Measurements from ENCODE around the gene EPHA4. TPM values are rescaled to one million over a fixed set of nuclear protein-coding genes. Genes with fewer than 3 reads are reported as not detected.

The EPHA4 gene
- total RNA-seq (1 to 10 TPM; 1.1 to 2.3 TPM), polyA plus RNA-seq (1 to 10 TPM in 1 of 2 donors, under 1 TPM in 1; 0.43 to 1.1 TPM)

DNA sequence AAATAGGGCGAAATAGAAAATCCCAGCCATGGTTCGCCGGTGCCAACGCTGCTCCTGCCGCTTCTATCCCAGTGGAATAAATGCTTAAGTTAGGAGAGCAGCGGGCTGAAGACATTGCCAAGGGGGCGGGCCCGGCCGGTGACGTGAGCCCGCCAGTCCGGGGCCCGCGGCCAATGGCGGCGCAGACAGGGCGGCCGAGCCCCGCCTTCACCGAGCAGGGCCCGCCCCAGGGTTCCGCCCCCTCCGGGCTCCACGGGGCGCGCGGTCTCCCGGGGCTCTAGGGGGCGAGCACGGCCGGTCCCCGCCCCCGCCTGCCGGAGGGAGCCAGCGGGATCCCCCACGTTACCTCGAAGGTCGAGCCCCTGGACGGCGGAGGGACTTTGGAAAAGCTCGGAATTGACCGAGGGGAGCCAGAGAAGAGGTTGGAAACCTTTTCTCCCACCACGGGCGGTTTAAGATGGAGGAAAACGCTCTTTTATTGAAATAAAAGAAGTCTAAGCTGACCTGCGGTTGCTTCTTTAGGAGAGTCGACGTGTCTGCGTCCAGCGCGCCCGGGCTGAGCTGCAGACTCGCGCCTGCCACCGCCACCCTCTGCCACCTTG lies at the start of gene EPHA4:
Gene EPHA4 (minus strand): TSS at position 86 of the 602 bp plus-strand sequence. CDS start 56 bp downstream, at position 30.
- H3K36me3 ChIP-seq (ENCODE audit: control insufficient read depth in 4 of 4, insufficient read depth in 3 of 4, low read depth in 1 of 4, low read length in 3 of 4), result no peaks in the 10 kb centered on the region
- H3K4me3 ChIP-seq (ENCODE audit: low read depth in 1 of 3, low read length in 3 of 3), result peak within 1 kb of the TSS; percentile 55 to 74 (median 70)
- H3K9ac ChIP-seq (ENCODE audit: low read depth in 1 of 2, low read length in 2 of 2), result peak within 1 kb of the TSS; percentile 49 to 81
- under 1% methylated on average over 55 of the region's 55 CpGs for WGBS
- peaks cover 0 to 13% (median 5%) of the 10 kb centered on the region in 4 donors for H3K27me3 ChIP-seq (ENCODE audit: control insufficient read depth in 4 of 4, insufficient read depth in 4 of 4, low read length in 3 of 4)
- TF ChIP-seq YY1 (IDR thresholded peaks at IDR 0.05) (peak; percentile 9), TAF1 (conservative IDR thresholded peaks at IDR 0.05) (peak; percentile 31), SP1 (IDR thresholded peaks at IDR 0.05) (peak; percentile 25), HNF4G (IDR thresholded peaks at IDR 0.05) (no peak), REST (IDR thresholded peaks at IDR 0.05) (peak; percentile 84)
- peak; percentile 84 for DNase-seq (ENCODE audit: low spot score)
- no peaks in the 10 kb centered on the region for H3K9me3 ChIP-seq (ENCODE audit: control insufficient read depth in 4 of 4, low read length in 3 of 4)
- peak within 1 kb of the TSS; percentile 66 to 67 for H3K27ac ChIP-seq (ENCODE audit: low read depth in 1 of 2, low read length in 2 of 2)
- peaks cover 6 to 32% (median 23%) of the 10 kb centered on the region in 4 donors for H3K4me1 ChIP-seq (ENCODE audit: control insufficient read depth in 4 of 4, insufficient read depth in 4 of 4, low read length in 3 of 4)

DNA sequence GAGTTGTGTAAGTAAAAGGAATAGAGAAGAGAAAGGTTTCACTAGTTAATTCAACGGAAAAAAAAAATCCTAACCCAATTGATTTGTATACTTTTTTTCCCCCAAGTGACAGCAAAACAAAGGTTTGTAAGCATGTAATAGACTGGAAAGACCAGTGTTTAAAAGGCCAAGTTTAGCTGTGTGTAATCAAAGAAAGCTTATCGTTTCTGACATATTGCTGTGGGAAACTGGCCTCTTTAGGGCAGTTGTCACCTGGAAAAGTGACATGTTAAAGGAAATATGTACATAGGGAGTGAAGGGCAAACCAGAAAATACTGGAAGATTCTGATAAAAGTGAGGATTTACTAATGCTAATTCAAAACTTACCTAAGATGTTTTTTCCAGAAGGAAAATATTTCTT lies 45.9 kb upstream of the EPHA4 start:
- Histone ChIP-seq H3K4me1 (ENCODE audit: control insufficient read depth in 4 of 4, insufficient read depth in 4 of 4, low read length in 3 of 4) (no peaks in the 10 kb centered on the region), H3K9me3 (ENCODE audit: control insufficient read depth in 4 of 4, low read length in 3 of 4) (no peaks in the 10 kb centered on the region), H3K27ac (ENCODE audit: low read depth in 1 of 2, low read length in 2 of 2) (no peak overlapping the region), H3K4me3 (ENCODE audit: low read depth in 1 of 3, low read length in 3 of 3) (no peak overlapping the region), H3K27me3 (ENCODE audit: control insufficient read depth in 4 of 4, insufficient read depth in 4 of 4, low read length in 3 of 4) (peaks cover 0 to 2% (median 0%) of the 10 kb centered on the region in 4 donors), H3K9ac (ENCODE audit: low read depth in 1 of 2, low read length in 2 of 2) (no peak overlapping the region), H3K36me3 (ENCODE audit: control insufficient read depth in 4 of 4, insufficient read depth in 3 of 4, low read depth in 1 of 4, low read length in 3 of 4) (no peaks in the 10 kb centered on the region)
- TF ChIP-seq FOXA1 (IDR thresholded peaks at IDR 0.05) (no peak), YY1 (IDR thresholded peaks at IDR 0.05) (no peak)
- DNase-seq (ENCODE audit: low spot score), result no peak
- 71% methylated on average over 2 of the region's 2 CpGs for WGBS

- Histone ChIP-seq H3K36me3 (ENCODE audit: control insufficient read depth in 4 of 4, insufficient read depth in 3 of 4, low read depth in 1 of 4, low read length in 3 of 4) (no peaks in the 10 kb centered on the region), H3K9ac (ENCODE audit: low read depth in 1 of 2, low read length in 2 of 2) (no peak overlapping the region), H3K27ac (ENCODE audit: low read depth in 1 of 2, low read length in 2 of 2) (no peak overlapping the region), H3K9me3 (ENCODE audit: control insufficient read depth in 4 of 4, low read length in 3 of 4) (no peaks in the 10 kb centered on the region), H3K4me3 (ENCODE audit: low read depth in 1 of 3, low read length in 3 of 3) (no peak overlapping the region), H3K27me3 (ENCODE audit: control insufficient read depth in 4 of 4, insufficient read depth in 4 of 4, low read length in 3 of 4) (peaks cover 0 to 2% (median 0%) of the 10 kb centered on the region in 4 donors), H3K4me1 (ENCODE audit: control insufficient read depth in 4 of 4, insufficient read depth in 4 of 4, low read length in 3 of 4) (no peaks in the 10 kb centered on the region)
- 87% methylated on average over 13 of the region's 13 CpGs for WGBS
- DNase-seq (ENCODE audit: low spot score), result no peak
- TF ChIP-seq GABPA (IDR thresholded peaks at IDR 0.05 in 1 of 2, conservative IDR thresholded peaks at IDR 0.05 in 1 of 2), result no peak
- TF ChIP-seq FOXA2 (IDR thresholded peaks at IDR 0.05), result no peak
- TF ChIP-seq, protein P1, sequence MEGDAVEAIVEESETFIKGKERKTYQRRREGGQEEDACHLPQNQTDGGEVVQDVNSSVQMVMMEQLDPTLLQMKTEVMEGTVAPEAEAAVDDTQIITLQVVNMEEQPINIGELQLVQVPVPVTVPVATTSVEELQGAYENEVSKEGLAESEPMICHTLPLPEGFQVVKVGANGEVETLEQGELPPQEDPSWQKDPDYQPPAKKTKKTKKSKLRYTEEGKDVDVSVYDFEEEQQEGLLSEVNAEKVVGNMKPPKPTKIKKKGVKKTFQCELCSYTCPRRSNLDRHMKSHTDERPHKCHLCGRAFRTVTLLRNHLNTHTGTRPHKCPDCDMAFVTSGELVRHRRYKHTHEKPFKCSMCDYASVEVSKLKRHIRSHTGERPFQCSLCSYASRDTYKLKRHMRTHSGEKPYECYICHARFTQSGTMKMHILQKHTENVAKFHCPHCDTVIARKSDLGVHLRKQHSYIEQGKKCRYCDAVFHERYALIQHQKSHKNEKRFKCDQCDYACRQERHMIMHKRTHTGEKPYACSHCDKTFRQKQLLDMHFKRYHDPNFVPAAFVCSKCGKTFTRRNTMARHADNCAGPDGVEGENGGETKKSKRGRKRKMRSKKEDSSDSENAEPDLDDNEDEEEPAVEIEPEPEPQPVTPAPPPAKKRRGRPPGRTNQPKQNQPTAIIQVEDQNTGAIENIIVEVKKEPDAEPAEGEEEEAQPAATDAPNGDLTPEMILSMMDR (IDR thresholded peaks at IDR 0.05; ENCODE audit: low read depth, low read length, missing input control), result no peak
- TF ChIP-seq SP1 (IDR thresholded peaks at IDR 0.05), result no peak
- TF ChIP-seq YY1 (IDR thresholded peaks at IDR 0.05), result no peak
- no peak for TF ChIP-seq NR2F2 (IDR thresholded peaks at IDR 0.05)
- TF ChIP-seq RAD21 (IDR thresholded peaks at IDR 0.05), result no peak
- no peak for TF ChIP-seq HNF4G (IDR thresholded peaks at IDR 0.05)
- TF ChIP-seq REST (IDR thresholded peaks at IDR 0.05), result no peak
Observed at GRCh38 chr2:221616561-221616960, 44.5 kb upstream of the EPHA4 start.

Data from liver (tissue), 9 donors.